IMR-90 (cell line): ENCODE data around the gene TMEM92. TPM values are rescaled to one million over a fixed set of nuclear protein-coding genes. Genes with fewer than 3 reads are reported as not detected.
A peak's percentile ranks its signal among the peaks of the same experiment; 100 is the strongest.

Source experiments
- ATAC-seq: fragments of 200-7000 bp; cut with Tn5 transposase; 2 replicates; pipeline ENCODE4 v1.9.1; 2020; ENCODE audit warnings: low read depth, mild to moderate bottlenecking, moderate library complexity
- BruUV-seq: library from RNA; stranded (reverse); fragments of 400-500 nt; replicated peaks from 2 replicates; lab custom pipeline; 2021; lab: Mats Ljungman, UMichigan
- CTCF ChIA-PET: fragments of 300-600 bp; formaldehyde crosslinking; extraction: SDS; loops from one replicate; lab custom pipeline; 2021; ENCODE audit warnings: antibody characterized with exemption; lab: Yijun Ruan, JAX
- POLR2A ChIA-PET: fragments of 300-600 bp; sonication (Branson Sonifier 250); formaldehyde crosslinking; loops from one replicate; lab custom pipeline; 2022; ENCODE audit warnings: antibody characterized with exemption; ENCODE audit not compliant: unreplicated experiment; lab: Charles Lee
- DNase-seq: peaks from one replicate; pipeline ENCODE4 v3.0.0; 2013
- H2AFZ ChIP-seq: replicated peaks from 2 replicates; pipeline ENCODE3; 2013; ENCODE audit warnings: low read length, mild to moderate bottlenecking; ENCODE audit not compliant: poor library complexity
- H2AK5ac ChIP-seq: 2 replicates; pipeline ENCODE4 v1.6.1; 2013; ENCODE audit warnings: low read depth, low read length, inconsistent platforms
- H2AK9ac ChIP-seq: replicated peaks from 2 replicates; pipeline ENCODE3; 2013; ENCODE audit warnings: mild to moderate bottlenecking, low read depth, low read length, moderate library complexity; ENCODE audit not compliant: poor library complexity
- H2BK120ac ChIP-seq: 2 replicates; pipeline ENCODE4 v1.6.1; 2013; ENCODE audit warnings: low read depth, low read length, inconsistent platforms
- H2BK15ac ChIP-seq: 3 replicates; pipeline ENCODE4 v1.6.1; 2013; ENCODE audit warnings: low read depth, low read length, inconsistent platforms
- H2BK20ac ChIP-seq: 2 replicates; pipeline ENCODE4 v1.6.1; 2013; ENCODE audit warnings: low read depth, mild to moderate bottlenecking, inconsistent platforms, low read length, moderate library complexity
- H2BK5ac ChIP-seq: 2 replicates; pipeline ENCODE4 v1.6.1; 2013; ENCODE audit warnings: mild to moderate bottlenecking, low read depth, low read length, inconsistent platforms; ENCODE audit not compliant: poor library complexity, severe bottlenecking
- H3K14ac ChIP-seq: replicated peaks from 2 replicates; pipeline ENCODE4 v1.6.1; 2013; ENCODE audit warnings: low read depth, low read length, inconsistent platforms
- H3K18ac ChIP-seq: 2 replicates; pipeline ENCODE4 v1.6.1; 2013; ENCODE audit warnings: low read depth, low read length, control low read depth
- H3K23ac ChIP-seq: 2 replicates; pipeline ENCODE4 v1.6.1; 2013; ENCODE audit warnings: low read depth, low read length, inconsistent platforms
- H3K27ac ChIP-seq: 2 replicates; pipeline ENCODE4 v1.5.1; 2013; ENCODE audit warnings: mild to moderate bottlenecking, control low read depth, low read length; ENCODE audit not compliant: insufficient read depth
- H3K27me3 ChIP-seq: 2 replicates; pipeline ENCODE4 v1.6.1; 2013; ENCODE audit warnings: low read length; ENCODE audit not compliant: control insufficient read depth, insufficient read depth
- H3K36me3 ChIP-seq: 2 replicates; pipeline ENCODE4 v1.6.1; 2013; ENCODE audit warnings: low read length, mixed read lengths; ENCODE audit not compliant: control insufficient read depth, insufficient read depth
- H3K4ac ChIP-seq: 2 replicates; pipeline ENCODE4 v1.6.1; 2013; ENCODE audit warnings: low read depth, low read length, inconsistent platforms
- H3K4me1 ChIP-seq: 2 replicates; pipeline ENCODE4 v1.6.1; 2013; ENCODE audit warnings: low read length, mixed read lengths; ENCODE audit not compliant: control insufficient read depth, insufficient read depth
- H3K4me2 ChIP-seq: 2 replicates; pipeline ENCODE4 v1.6.1; 2013; ENCODE audit warnings: low read depth, mild to moderate bottlenecking, control low read depth, low read length, moderate library complexity
- H3K4me3 ChIP-seq: 2 replicates; pipeline ENCODE4 v1.5.1; 2013; ENCODE audit warnings: low read depth, mild to moderate bottlenecking, control low read depth, low read length, moderate library complexity; ENCODE audit not compliant: insufficient read depth
- H3K56ac ChIP-seq: 2 replicates; pipeline ENCODE4 v1.6.1; 2013; ENCODE audit warnings: low read length, inconsistent platforms; ENCODE audit not compliant: insufficient read depth; ENCODE audit errors: extremely low read depth
- H3K79me1 ChIP-seq, 2 experiments: 2 replicates each; pipeline ENCODE4 v1.6.1; 2013; ENCODE audit warnings: low read length in 2 of 2, inconsistent platforms in 1 of 2, low read depth in 1 of 2
- H3K9ac ChIP-seq: 2 replicates; pipeline ENCODE4 v1.6.1; 2013; ENCODE audit warnings: low read depth, low read length, control low read depth
- H3K9me1 ChIP-seq: 2 replicates; pipeline ENCODE4 v1.6.1; 2013; ENCODE audit warnings: low read length, inconsistent platforms; ENCODE audit not compliant: insufficient read depth
- H3K9me3 ChIP-seq: 2 replicates; pipeline ENCODE4 v1.6.1; 2013; ENCODE audit warnings: low read length; ENCODE audit not compliant: control insufficient read depth, insufficient read depth
- H4K20me1 ChIP-seq: 2 replicates; pipeline ENCODE4 v1.6.1; 2013; ENCODE audit warnings: low read length, inconsistent platforms; ENCODE audit not compliant: insufficient read depth
- H4K5ac ChIP-seq: 2 replicates; pipeline ENCODE4 v1.6.1; 2013; ENCODE audit warnings: mild to moderate bottlenecking, low read depth, low read length, control low read depth
- H4K8ac ChIP-seq, 2 experiments: 2 replicates each; pipeline ENCODE4 v1.6.1; 2013; ENCODE audit warnings: low read depth in 2 of 2, low read length in 2 of 2, control low read depth in 1 of 2, inconsistent platforms in 1 of 2
- H4K91ac ChIP-seq: 2 replicates; pipeline ENCODE4 v1.6.1; 2013; ENCODE audit warnings: low read depth, low read length, inconsistent platforms; ENCODE audit not compliant: insufficient read depth
- BHLHE40 ChIP-seq: fragments of 150-350 bp; IDR thresholded peaks from 2 replicates; pipeline ENCODE4 v1.6.1; 2016; ENCODE audit warnings: mild to moderate bottlenecking, low read depth, low read length
- CEBPB ChIP-seq: IDR thresholded peaks from 2 replicates; pipeline ENCODE4 v1.6.1; 2012; ENCODE audit warnings: low read depth, low read length, improper control_type of control experiment
- CHD1 ChIP-seq: IDR thresholded peaks from 2 replicates; pipeline ENCODE4 v1.6.1; 2012; ENCODE audit warnings: low read depth, low read length, improper control_type of control experiment
- FOS ChIP-seq: fragments of 150-350 bp; IDR thresholded peaks from 2 replicates; pipeline ENCODE4 v1.6.1; 2016; ENCODE audit warnings: low read depth, low read length
- MAFK ChIP-seq: IDR thresholded peaks from 2 replicates; pipeline ENCODE4 v1.6.1; 2012; ENCODE audit warnings: low read depth, low read length, improper control_type of control experiment
- MXI1 ChIP-seq: IDR thresholded peaks from 2 replicates; pipeline ENCODE4 v1.6.1; 2012; ENCODE audit warnings: low read depth, mild to moderate bottlenecking, low read length, moderate library complexity, borderline replicate concordance
- POLR2A ChIP-seq: IDR thresholded peaks from 2 replicates; pipeline ENCODE4 v1.6.1; 2012; ENCODE audit warnings: mild to moderate bottlenecking, low read depth, low read length
- RAD21 ChIP-seq: IDR thresholded peaks from 2 replicates; pipeline ENCODE4 v1.6.1; 2012; ENCODE audit warnings: low read length, improper control_type of control experiment
- RCOR1 ChIP-seq: IDR thresholded peaks from 2 replicates; pipeline ENCODE4 v1.6.1; 2012; ENCODE audit warnings: mild to moderate bottlenecking, low read length, improper control_type of control experiment; ENCODE audit not compliant: insufficient replicate concordance
- RFX5 ChIP-seq: IDR thresholded peaks from 2 replicates; pipeline ENCODE4 v1.8.0; 2012; ENCODE audit warnings: low read depth, mild to moderate bottlenecking, low read length, moderate library complexity
- SMC3 ChIP-seq: fragments of 150-350 bp; IDR thresholded peaks from 2 replicates; pipeline ENCODE4 v1.6.1; 2016; ENCODE audit warnings: low read depth, mild to moderate bottlenecking, antibody characterized with exemption, low read length, moderate library complexity
- WGBS, 2 experiments: methylation state at CpG; one replicate each; pipeline versions ENCODE4 v1.1.5 to v1.1.7; 2013; ENCODE audit warnings: missing lambda C conversion rate in 2 of 2; ENCODE audit not compliant: insufficient read length in 1 of 2; ENCODE audit errors: extremely low coverage in 2 of 2; 5-methylcytosine and 5-hydroxymethylcytosine counted together
- dilution Hi-C: fragments of 300-500 bp; cut with HindIII; formaldehyde crosslinking; loops from one replicate; pipeline ENCODE4 v1.14.3; 2018; ENCODE audit warnings: low sequenced_read_pairs; ENCODE audit not compliant: unreplicated experiment
- in situ Hi-C: fragments of 300-500 bp; cut with MboI; formaldehyde crosslinking; loops from 3 replicates; pipeline ENCODE4 v1.14.3; 2019; ENCODE audit warnings: low sequenced_read_pairs, inconsistent platforms, mixed read lengths
- intact Hi-C: fragments of 100-400 bp; cut with micrococcal nuclease; formaldehyde crosslinking; loops from 2 replicates; pipeline ENCODE4 v1.10.0; 2022
- polyA plus RNA-seq, 3 experiments: library from polyadenylated mRNA; depleted of rRNA; stranded (reverse); fragments of >200 nt; gene quantifications; 2 replicates each; pipeline ENCODE4 v1.2.3, GENCODE V29; 2012; ENCODE audit warnings: low replicate concordance in 1 of 3
- total RNA-seq: library from RNA; depleted of rRNA; stranded (reverse); fragments of >200 nt; gene quantifications from 2 replicates; pipeline ENCODE4 v1.2.3, GENCODE V29; 2012
- TF ChIP-seq, protein P1 (sequence below): fragments of 150-350 bp; IDR thresholded peaks from 2 replicates; pipeline ENCODE4 v1.6.1; 2016; ENCODE audit warnings: low read depth, mild to moderate bottlenecking, low read length, moderate library complexity, borderline replicate concordance
- TF ChIP-seq, protein P2 (sequence below): conservative IDR thresholded peaks from 2 replicates; pipeline ENCODE4 v1.5.1; 2012; ENCODE audit warnings: mild to moderate bottlenecking, low read depth, low read length, improper control_type of control experiment
- TF ChIP-seq, protein P3 (sequence below): fragments of 150-350 bp; IDR thresholded peaks from 2 replicates; pipeline ENCODE4 v1.6.1; 2017; ENCODE audit warnings: mild to moderate bottlenecking, antibody characterized with exemption, low read length, low read depth

The TMEM92 gene
- total and polyA plus RNA-seq, 2 of the 4 experiments (the other 2 are of a cell fraction), result 0.18 to 1.7 TPM

DNA sequence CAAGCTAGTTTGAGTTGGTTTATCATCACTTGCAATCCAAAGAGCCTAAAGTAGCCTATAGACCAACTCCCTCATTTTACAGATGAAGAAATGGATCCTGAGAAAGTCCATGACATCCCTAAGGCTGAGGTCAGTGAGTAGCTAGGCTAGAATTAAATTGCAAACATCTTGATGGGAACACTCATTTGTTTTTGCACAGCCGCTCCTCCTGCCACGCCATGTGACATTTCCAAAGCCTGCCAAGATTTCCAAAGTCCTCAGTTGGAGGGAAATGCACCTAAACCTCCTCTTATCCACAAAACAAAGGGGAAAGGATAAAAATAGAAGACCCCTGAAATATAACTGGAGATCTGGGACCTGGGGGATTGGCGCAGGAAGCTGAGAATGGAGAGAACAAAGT lies 15.0 kb downstream of the TMEM92 start:
- ATAC-seq (peak; percentile 6; the same call in 1 of the 2 replicates), DNase-seq (peak; percentile 77)
- no peaks in the 10 kb centered on the region for H3K9me3 ChIP-seq
- peak overlapping the region; percentile 71 for H2BK15ac ChIP-seq
- WGBS, 2 experiments, result no CpG with 5 or more reads among the region's 3 CpGs
- peaks cover 2% of the 10 kb centered on the region; the same call in 1 of the 2 replicates for H3K36me3 ChIP-seq
- peak overlapping the region; percentile 75 for H3K18ac ChIP-seq
- H3K4me3 ChIP-seq, result peak overlapping the region; percentile 8
- H3K56ac ChIP-seq, result peak overlapping the region; percentile 93
- H3K27me3 ChIP-seq, result no peaks in the 10 kb centered on the region
- H2AFZ ChIP-seq, result no peak overlapping the region
- CTCF ChIA-PET, result interaction anchor here (0.6 to 1.9 kb wide), 6 partner anchors 8 to 1807 kb away, joined by 3 to 14 read pairs (median 4); no protein-coding TSS in a partner anchor
- H2AK9ac ChIP-seq, result peak overlapping the region; percentile 90
- peak overlapping the region; percentile 94 for H2BK20ac ChIP-seq
- H3K23ac ChIP-seq, result peak overlapping the region; percentile 93
- H4K91ac ChIP-seq, result peak overlapping the region; percentile 93
- peak overlapping the region; percentile 90 for H3K27ac ChIP-seq
- no TSS peak for BruUV-seq
- POLR2A ChIA-PET, result interaction anchor here (0.6 to 1.9 kb wide), 6 partner anchors 11 to 107 kb away, joined by 3 to 12 read pairs (median 4); partner anchors contain the start of gene COL1A1
- dilution Hi-C loops (no loop called here), intact Hi-C loops (no loop called here), in situ Hi-C loops (loop anchor here (10.0 kb wide), 1 partner anchor 114 kb away; no protein-coding TSS in a partner anchor)
- TF ChIP-seq MAFK (no peak), FOS (no peak), CEBPB (no peak), RFX5 (no peak), CHD1 (no peak), RCOR1 (no peak), RAD21 (no peak), BHLHE40 (no peak), MXI1 (peak; percentile 69), POLR2A (no peak), SMC3 (no peak)
- TF ChIP-seq, protein P1, sequence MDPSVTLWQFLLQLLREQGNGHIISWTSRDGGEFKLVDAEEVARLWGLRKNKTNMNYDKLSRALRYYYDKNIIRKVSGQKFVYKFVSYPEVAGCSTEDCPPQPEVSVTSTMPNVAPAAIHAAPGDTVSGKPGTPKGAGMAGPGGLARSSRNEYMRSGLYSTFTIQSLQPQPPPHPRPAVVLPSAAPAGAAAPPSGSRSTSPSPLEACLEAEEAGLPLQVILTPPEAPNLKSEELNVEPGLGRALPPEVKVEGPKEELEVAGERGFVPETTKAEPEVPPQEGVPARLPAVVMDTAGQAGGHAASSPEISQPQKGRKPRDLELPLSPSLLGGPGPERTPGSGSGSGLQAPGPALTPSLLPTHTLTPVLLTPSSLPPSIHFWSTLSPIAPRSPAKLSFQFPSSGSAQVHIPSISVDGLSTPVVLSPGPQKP, result no peak
- TF ChIP-seq, protein P2, sequence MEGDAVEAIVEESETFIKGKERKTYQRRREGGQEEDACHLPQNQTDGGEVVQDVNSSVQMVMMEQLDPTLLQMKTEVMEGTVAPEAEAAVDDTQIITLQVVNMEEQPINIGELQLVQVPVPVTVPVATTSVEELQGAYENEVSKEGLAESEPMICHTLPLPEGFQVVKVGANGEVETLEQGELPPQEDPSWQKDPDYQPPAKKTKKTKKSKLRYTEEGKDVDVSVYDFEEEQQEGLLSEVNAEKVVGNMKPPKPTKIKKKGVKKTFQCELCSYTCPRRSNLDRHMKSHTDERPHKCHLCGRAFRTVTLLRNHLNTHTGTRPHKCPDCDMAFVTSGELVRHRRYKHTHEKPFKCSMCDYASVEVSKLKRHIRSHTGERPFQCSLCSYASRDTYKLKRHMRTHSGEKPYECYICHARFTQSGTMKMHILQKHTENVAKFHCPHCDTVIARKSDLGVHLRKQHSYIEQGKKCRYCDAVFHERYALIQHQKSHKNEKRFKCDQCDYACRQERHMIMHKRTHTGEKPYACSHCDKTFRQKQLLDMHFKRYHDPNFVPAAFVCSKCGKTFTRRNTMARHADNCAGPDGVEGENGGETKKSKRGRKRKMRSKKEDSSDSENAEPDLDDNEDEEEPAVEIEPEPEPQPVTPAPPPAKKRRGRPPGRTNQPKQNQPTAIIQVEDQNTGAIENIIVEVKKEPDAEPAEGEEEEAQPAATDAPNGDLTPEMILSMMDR, result no peak
- TF ChIP-seq, protein P3, sequence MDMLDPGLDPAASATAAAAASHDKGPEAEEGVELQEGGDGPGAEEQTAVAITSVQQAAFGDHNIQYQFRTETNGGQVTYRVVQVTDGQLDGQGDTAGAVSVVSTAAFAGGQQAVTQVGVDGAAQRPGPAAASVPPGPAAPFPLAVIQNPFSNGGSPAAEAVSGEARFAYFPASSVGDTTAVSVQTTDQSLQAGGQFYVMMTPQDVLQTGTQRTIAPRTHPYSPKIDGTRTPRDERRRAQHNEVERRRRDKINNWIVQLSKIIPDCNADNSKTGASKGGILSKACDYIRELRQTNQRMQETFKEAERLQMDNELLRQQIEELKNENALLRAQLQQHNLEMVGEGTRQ, result peak; percentile 68
- H3K79me1 ChIP-seq, result peaks cover 11 to 43% of the 10 kb centered on the region in 2 experiments
- peaks cover 18% of the 10 kb centered on the region for H3K9me1 ChIP-seq
- H4K8ac ChIP-seq, result peak overlapping the region; percentile 67 to 68; a peak in 3 of 4 replicates
- no peaks in the 10 kb centered on the region for H4K20me1 ChIP-seq
- H3K9ac ChIP-seq, result peak overlapping the region; percentile 69
- peaks cover 25% of the 10 kb centered on the region for H3K4me1 ChIP-seq
- H3K14ac ChIP-seq, result peak overlapping the region; percentile 77
- peak overlapping the region; percentile 66 for H4K5ac ChIP-seq
- peak overlapping the region; percentile 90 for H2BK5ac ChIP-seq
- peak overlapping the region; percentile 63 for H3K4me2 ChIP-seq
- peak overlapping the region; percentile 92 for H3K4ac ChIP-seq
- peak overlapping the region; percentile 94 for H2BK120ac ChIP-seq
- peak overlapping the region; percentile 94 for H2AK5ac ChIP-seq
